Measurements from ENCODE around the gene IFITM1. TPM values are rescaled to one million over a fixed set of nuclear protein-coding genes. Genes with fewer than 3 reads are reported as not detected.
A peak's percentile ranks its signal among the peaks of the same experiment; 100 is the strongest.

The IFITM1 gene
- total and polyA plus RNA-seq, 2 of the 8 experiments (the other 6 are each of a cell fraction or from before 2014, with no cell fraction given) = 394 to 1,464 TPM

DNA sequence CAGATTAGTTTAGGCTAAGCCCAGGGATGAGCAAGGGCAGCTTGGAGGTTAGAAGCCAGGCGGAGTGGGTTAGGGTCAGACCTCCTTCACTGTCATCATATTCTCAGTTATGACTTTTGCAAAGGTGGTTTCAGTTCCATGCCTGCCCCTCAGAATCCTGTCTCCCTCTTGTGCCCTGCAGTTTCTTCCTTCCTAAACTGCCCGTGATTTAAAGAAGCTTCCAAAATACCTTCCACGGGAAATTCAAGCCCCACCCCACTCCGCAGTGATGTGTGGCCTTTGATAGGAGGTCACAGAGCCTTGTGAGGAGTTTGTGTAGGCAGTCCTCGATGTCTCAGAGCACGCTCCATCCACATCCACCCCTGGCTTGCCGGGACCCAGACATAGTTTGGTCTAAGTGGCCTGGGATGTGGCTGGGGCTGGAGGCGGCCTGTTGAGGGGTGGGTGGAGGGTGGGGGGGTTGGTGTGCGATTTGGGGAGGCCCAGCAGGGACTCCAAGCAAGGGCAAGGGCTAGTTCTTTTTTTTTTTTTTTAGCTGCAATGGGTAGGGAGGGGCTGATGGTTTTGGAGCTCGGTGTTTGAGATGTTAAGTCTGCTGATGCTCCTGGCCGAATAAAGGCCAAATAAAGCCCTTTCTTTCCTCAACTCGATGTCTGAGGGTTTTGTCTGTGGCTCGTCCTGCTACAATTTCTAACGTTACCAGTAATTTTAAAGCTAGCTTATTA, 1.6 kb upstream of the IFITM1 start:
- Histone ChIP-seq H3K9me3 (ENCODE audit: insufficient read depth in 2 of 2, low read depth in 1 of 2, low read length in 1 of 2) (no peaks in the 10 kb centered on the region), H2AK5ac (ENCODE audit: low read depth, low read length) (peak overlapping the region; percentile 90; the same call in 1 of the 2 replicates), H2BK120ac (replicated peaks; ENCODE audit: low read depth, low read length) (peak overlapping the region; percentile 24), H2BK12ac (ENCODE audit: low read depth, low read length) (0 out of 2 replicates have a peak overlapping the region, but pooled peaks have one; percentile 68), H3K79me1 (ENCODE audit: low read depth, low read length) (no peaks in the 10 kb centered on the region), H4K20me1 (replicated peaks in 1 of 2; ENCODE audit: control insufficient read depth in 1 of 2, insufficient read depth in 2 of 2, low read length in 2 of 2) (peaks cover 0 to 5% of the 10 kb centered on the region in 2 experiments), H3K4me3 (ENCODE audit: extremely low read depth in 1 of 4, insufficient read depth in 2 of 4, low read depth in 3 of 4, low read length in 4 of 4) (peak overlapping the region in 1 of 4 experiments; percentile 71; a peak in 1 of 8 replicates), H4K8ac (ENCODE audit: extremely low read depth, insufficient read depth, low read length) (no peak overlapping the region), H3K14ac (ENCODE audit: insufficient read length) (no peak overlapping the region), H3K23ac (ENCODE audit: insufficient read length) (no peak overlapping the region), H4K91ac (replicated peaks; ENCODE audit: insufficient read length, low read length) (no peak overlapping the region), H3K23me2 (ENCODE audit: low read depth, low read length) (peaks cover 21% of the 10 kb centered on the region; the same call in 1 of the 2 replicates), H3K18ac (ENCODE audit: extremely low read depth, low read length) (peak overlapping the region; percentile 99), H3K36me3 (ENCODE audit: control insufficient read depth in 2 of 4, insufficient read depth in 4 of 4, low read length in 3 of 4) (peaks cover 0 to 4% (median 0%) of the 10 kb centered on the region in 4 experiments; a peak in 1 of 8 replicates), H3K27me3 (replicated peaks in 1 of 4; ENCODE audit: control insufficient read depth in 3 of 4, extremely low read depth in 1 of 4, insufficient read depth in 3 of 4, low read length in 3 of 4) (no peaks in the 10 kb centered on the region), H2AFZ (ENCODE audit: low read length) (no peak overlapping the region), H4K5ac (ENCODE audit: insufficient read length, low read depth, low read length) (no peak overlapping the region), H3K4me1 (replicated peaks in 1 of 4; ENCODE audit: control insufficient read depth in 3 of 4, insufficient read depth in 4 of 4, low read length in 3 of 4) (peaks cover 6 to 45% (median 35%) of the 10 kb centered on the region in 4 experiments), H3K9ac (replicated peaks in 1 of 4; ENCODE audit: extremely low read depth in 1 of 4, low read depth in 3 of 4, low read length in 3 of 4) (no peak overlapping the region; a peak in 1 of 7 replicates), H2BK5ac (ENCODE audit: low read depth, low read length) (peak overlapping the region; percentile 77; the same call in 1 of the 2 replicates), H3K79me2 (ENCODE audit: control insufficient read depth in 1 of 2, insufficient read depth in 2 of 2, low read length in 2 of 2) (peaks cover 0 to 21% of the 10 kb centered on the region in 2 experiments; a peak in 2 of 4 replicates), H2BK20ac (ENCODE audit: low read length) (peak overlapping the region; percentile 66), H3K4ac (replicated peaks; ENCODE audit: insufficient read length, low read depth, low read length) (peak overlapping the region; percentile 17), H2BK15ac (ENCODE audit: low read length) (peak overlapping the region; percentile 72; the same call in 1 of the 2 replicates), H3K27ac (ENCODE audit: low read depth, low read length) (no peak overlapping the region), H3K4me2 (ENCODE audit: insufficient read depth in 1 of 2, low read depth in 2 of 2, low read length in 2 of 2) (peak overlapping the region; percentile 52 to 75; a peak in 2 of 4 replicates), H3K56ac (replicated peaks; ENCODE audit: insufficient read length, low read depth, low read length) (no peak overlapping the region)
- POLR2A ChIA-PET (ENCODE audit: partially characterized antibody) = interaction anchor here (0.8 to 1.8 kb wide), 7 partner anchors 14 to 57 kb away, joined by 3 to 4 read pairs (median 3); partner anchors contain the start of gene B4GALNT4
- FAIRE-seq (no peak), DNase-seq (ENCODE audit: low read depth in 1 of 2, low spot score in 2 of 2) (no peak)
- WGBS, 2 experiments (ENCODE audit: extremely low coverage in 1 of 2, insufficient coverage in 1 of 2, insufficient read length in 1 of 2, insufficient replicate concordance in 2 of 2, low coverage in 1 of 2, low lambda C conversion rate in 2 of 2, missing lambda C conversion rate in 1 of 2) = 63% methylated on average over 14 of the region's 14 CpGs; no CpG with 5 or more reads in 1 of the 2 experiments
- CTCF ChIA-PET (ENCODE audit: partially characterized antibody) = interaction anchor here (1.0 to 1.9 kb wide), 5 partner anchors 33 to 62 kb away, joined by 6 to 8 read pairs (median 6); no protein-coding TSS in a partner anchor
- TF ChIP-seq KDM4A (IDR thresholded peaks at IDR 0.05; ENCODE audit: low read depth, low read length, severe bottlenecking) (no peak), CBX8 (IDR thresholded peaks at IDR 0.05; ENCODE audit: borderline replicate concordance, low read depth, low read length) (no peak), JUND (IDR thresholded peaks at IDR 0.05; ENCODE audit: low read length) (no peak), TAF7 (optimal IDR thresholded peaks at IDR 0.05; ENCODE audit: borderline replicate concordance, low read depth, low read length) (no peak), HDAC6 (IDR thresholded peaks at IDR 0.05; ENCODE audit: low read depth, low read length) (no peak), RXRA (IDR thresholded peaks at IDR 0.05; ENCODE audit: insufficient read depth, low read depth, low read length) (no peak), HDAC2 (IDR thresholded peaks at IDR 0.05; ENCODE audit: borderline replicate concordance in 1 of 2, low read depth in 2 of 2, low read length in 2 of 2) (no peak), TAF1 (IDR thresholded peaks at IDR 0.05; ENCODE audit: low read depth, low read length) (no peak), POLR2A (IDR thresholded peaks at IDR 0.05; ENCODE audit: control extremely low read depth in 1 of 2, low read depth in 2 of 2, low read length in 2 of 2) (no peak)
- TF ChIP-seq, protein P1, sequence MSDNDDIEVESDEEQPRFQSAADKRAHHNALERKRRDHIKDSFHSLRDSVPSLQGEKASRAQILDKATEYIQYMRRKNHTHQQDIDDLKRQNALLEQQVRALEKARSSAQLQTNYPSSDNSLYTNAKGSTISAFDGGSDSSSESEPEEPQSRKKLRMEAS (IDR thresholded peaks at IDR 0.05) = no peak
